ENCODE results near the gene CABP1.

CABP1 gene

DNA sequence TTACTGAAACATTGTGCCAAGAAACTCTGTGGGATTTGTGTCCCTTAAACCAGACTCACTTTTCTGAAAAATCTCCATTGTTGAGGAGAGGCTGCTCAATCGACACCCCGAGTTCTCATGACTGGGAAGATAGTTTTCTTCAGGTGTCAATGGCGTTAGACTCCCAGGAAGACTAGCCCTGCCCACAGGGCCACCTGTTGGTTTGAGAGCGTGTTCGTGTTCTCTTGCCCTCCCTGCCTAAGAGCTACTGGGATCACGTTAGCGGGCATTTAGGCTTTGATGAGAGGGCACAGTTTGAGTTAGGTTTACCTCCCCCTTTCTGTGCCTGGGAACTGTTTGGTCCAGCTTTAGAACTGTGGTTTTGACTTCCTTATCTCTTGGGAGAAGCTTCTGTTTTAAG lies 59.1 kb downstream of the CABP1 start:
- no peak for DNase-seq (ENCODE audit: low read depth)
- no peak overlapping the region for H3K4me3 ChIP-seq (ENCODE audit: low read depth, low read length)
- TF ChIP-seq CTCF (IDR thresholded peaks at IDR 0.05; ENCODE audit: control insufficient read depth, extremely low read depth, insufficient read depth), result no peak

GRCh38 chr12:120700886-120701285 lies 60.5 kb downstream of the CABP1 start:
- DNase-seq (ENCODE audit: low read depth), result no peak
- H3K4me3 ChIP-seq (ENCODE audit: low read depth, low read length), result no peak overlapping the region
- no peak for TF ChIP-seq CTCF (IDR thresholded peaks at IDR 0.05; ENCODE audit: control insufficient read depth, extremely low read depth, insufficient read depth)

GRCh38 chr12:120702637-120703036 lies 62.2 kb downstream of the CABP1 start:
- TF ChIP-seq CTCF (IDR thresholded peaks at IDR 0.05; ENCODE audit: control insufficient read depth, extremely low read depth, insufficient read depth), result no peak
- no peak for DNase-seq (ENCODE audit: low read depth)
- no peak overlapping the region for H3K4me3 ChIP-seq (ENCODE audit: low read depth, low read length)

GRCh38 chr12:120703311-120703942 lies 63.0 kb downstream of the CABP1 start:
- no peak for DNase-seq (ENCODE audit: low read depth)
- H3K4me3 ChIP-seq (ENCODE audit: low read depth, low read length), result no peak overlapping the region
- TF ChIP-seq CTCF (IDR thresholded peaks at IDR 0.05; ENCODE audit: control insufficient read depth, extremely low read depth, insufficient read depth), result no peak

- H3K4me3 ChIP-seq (ENCODE audit: low read depth, low read length), result no peak overlapping the region
- no peak for DNase-seq (ENCODE audit: low read depth)
- TF ChIP-seq CTCF (IDR thresholded peaks at IDR 0.05; ENCODE audit: control insufficient read depth, extremely low read depth, insufficient read depth), result no peak
Observed at GRCh38 chr12:120705618-120706017, 65.2 kb downstream of the CABP1 start.

GRCh38 chr12:120706029-120706428 lies 65.6 kb downstream of the CABP1 start:
- no peak for TF ChIP-seq CTCF (IDR thresholded peaks at IDR 0.05; ENCODE audit: control insufficient read depth, extremely low read depth, insufficient read depth)
- DNase-seq (ENCODE audit: low read depth), result no peak
- no peak overlapping the region for H3K4me3 ChIP-seq (ENCODE audit: low read depth, low read length)

DNA sequence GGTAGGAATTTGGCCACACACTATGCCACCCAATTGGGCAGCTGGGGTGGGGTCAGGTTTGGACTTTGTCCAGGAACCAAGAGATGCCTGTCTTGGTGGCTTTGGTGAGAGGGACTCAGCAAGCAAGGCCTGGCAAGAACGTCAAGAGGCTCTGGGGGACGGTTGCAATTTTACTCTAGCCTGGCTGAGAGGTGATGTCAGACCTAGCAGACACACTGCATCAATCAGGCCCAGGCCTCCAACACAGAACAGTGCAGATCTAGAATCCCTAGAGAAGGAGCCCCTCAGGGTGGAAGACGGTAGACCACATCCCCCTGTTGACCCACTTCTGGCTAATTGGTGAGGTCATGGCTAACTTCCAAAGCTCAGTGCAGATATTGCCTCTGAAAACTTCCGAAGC lies 68.2 kb downstream of the CABP1 start:
- TF ChIP-seq CTCF (IDR thresholded peaks at IDR 0.05; ENCODE audit: control insufficient read depth, extremely low read depth, insufficient read depth), result no peak
- no peak overlapping the region for H3K4me3 ChIP-seq (ENCODE audit: low read depth, low read length)
- DNase-seq (ENCODE audit: low read depth), result no peak

Measured in LNCaP clone FGC (cell line).